Measurements from ENCODE around the gene TEAD1. TPM values are rescaled to one million over a fixed set of nuclear protein-coding genes. Genes with fewer than 3 reads are reported as not detected.

The TEAD1 gene
- total RNA-seq, 2 experiments from 2014 or later, result 0.59 to 0.65 TPM

DNA sequence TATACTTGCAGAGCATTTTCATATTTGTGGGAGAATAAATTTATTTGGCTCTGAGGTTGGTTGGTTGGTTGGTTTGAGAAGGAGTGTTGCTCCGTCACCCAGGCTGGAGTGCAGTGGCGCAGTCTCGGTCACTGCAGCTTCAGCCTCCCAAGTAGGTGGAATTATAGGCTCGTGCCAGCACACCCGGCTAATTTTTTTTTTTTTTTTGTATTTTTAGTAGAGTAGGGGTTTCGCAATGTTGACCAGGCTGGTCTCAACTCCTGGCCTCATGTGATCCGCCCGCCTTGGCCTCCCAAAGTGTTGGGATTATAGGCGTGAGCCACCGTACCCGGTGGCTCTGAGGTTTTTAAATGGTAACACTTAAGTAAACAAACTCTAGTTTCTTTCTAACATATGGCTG is 161.1 kb downstream of the TEAD1 start:
- POLR2A ChIA-PET, result no interaction called here
- intact Hi-C loops (cut with DNase I, micrococcal nuclease), result no loop called here

DNA sequence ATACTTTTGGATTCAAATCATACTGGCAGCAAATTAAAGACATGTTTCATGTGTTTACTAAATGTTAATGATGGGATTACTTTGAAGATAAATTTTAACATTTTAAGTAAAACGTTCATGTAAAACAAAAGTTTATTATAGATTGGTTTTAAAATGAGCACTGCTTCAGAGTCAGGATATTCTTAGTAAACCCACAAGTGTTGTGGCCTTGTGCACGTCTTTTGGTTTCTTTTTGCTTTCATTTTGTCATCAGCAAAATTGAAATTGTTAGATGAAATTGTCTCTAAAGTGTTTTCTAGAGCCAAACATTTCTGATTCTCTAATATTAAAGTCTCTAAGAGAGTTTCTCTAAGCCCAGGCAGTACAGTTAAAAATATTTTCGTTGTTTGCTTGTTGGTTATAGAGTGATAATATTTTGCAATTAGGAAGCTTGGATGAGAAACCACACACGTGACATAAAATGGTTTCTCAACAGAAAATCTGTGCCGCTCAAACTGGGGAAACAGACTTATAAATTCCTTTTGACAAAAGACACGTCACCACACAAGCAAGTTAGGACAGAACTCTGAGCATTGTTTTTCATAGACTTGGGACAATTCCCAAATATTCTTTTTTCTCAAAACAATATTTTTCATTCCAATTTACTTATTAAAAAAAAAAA is 164.4 kb downstream of the TEAD1 start:
- intact Hi-C loops (cut with DNase I, micrococcal nuclease), result no loop called here
- Mint-ChIP-seq H3K4me3 (no peak overlapping the region), H3K27ac (no peak overlapping the region), H3K36me3 (ENCODE audit: low read depth) (no peaks in the 10 kb centered on the region), H3K4me1 (peaks cover 7% of the 10 kb centered on the region), H3K9me3 (ENCODE audit: low read depth) (no peaks in the 10 kb centered on the region), H3K27me3 (peaks cover 24% of the 10 kb centered on the region)
- ChIA-PET POLR2A (no interaction called here), CTCF (no interaction called here)
- no peak for DNase-seq
- ATAC-seq, result no peak

More for the DNA sequence above, 161.1 kb downstream of the TEAD1 start:
- Mint-ChIP-seq H3K9me3 (ENCODE audit: low read depth) (no peaks in the 10 kb centered on the region), H3K4me1 (no peaks in the 10 kb centered on the region), H3K27me3 (peaks cover 37% of the 10 kb centered on the region), H3K36me3 (ENCODE audit: low read depth) (no peaks in the 10 kb centered on the region), H3K4me3 (no peak overlapping the region), H3K27ac (no peak overlapping the region)
- DNase-seq, result no peak
- CTCF ChIA-PET, result no interaction called here
- no peak for ATAC-seq

DNA sequence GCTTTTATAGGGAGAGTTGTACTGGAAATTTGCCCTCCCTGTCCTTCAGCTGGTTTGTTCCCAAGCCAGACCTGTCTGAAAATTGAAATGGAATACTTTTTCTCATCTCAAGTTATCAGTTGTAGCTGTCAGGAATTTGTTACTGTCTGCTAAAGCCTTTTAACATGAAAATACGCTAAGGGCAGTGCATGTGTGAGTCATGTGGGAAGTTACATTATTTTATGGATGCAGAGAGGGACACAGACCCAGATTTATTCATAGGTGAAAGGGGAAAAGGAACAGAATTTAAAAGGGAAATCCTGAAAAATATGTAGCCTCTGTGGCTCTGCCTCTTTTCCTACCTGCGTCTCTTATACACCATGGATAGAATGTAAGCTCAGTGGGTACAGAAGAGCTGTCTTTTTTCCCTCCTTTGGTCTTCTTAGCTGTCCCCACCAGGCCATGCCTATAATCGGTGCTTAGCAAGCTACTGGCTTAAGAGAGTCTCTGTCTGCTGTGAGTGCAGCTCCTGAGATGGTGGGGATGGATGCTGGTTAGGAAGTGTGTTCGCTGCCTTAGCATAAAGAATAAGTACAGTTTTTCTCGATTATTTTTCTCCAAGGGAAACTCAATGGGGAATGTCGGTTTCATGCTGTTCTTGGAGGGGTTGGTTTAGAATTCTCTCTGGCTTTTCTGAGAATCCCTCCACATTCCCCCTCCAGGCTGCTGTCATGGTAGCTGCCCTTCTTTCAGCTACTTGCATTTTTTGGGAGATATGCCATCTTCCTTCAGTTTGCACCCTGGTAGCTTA is 166.8 kb downstream of the TEAD1 start:
- Mint-ChIP-seq H3K27me3 (peaks cover 12% of the 10 kb centered on the region), H3K27ac (no peak overlapping the region), H3K4me3 (no peak overlapping the region), H3K36me3 (ENCODE audit: low read depth) (no peaks in the 10 kb centered on the region), H3K9me3 (ENCODE audit: low read depth) (no peaks in the 10 kb centered on the region), H3K4me1 (peaks cover 7% of the 10 kb centered on the region)
- DNase-seq (no peak), ATAC-seq (no peak)
- intact Hi-C loops (cut with DNase I, micrococcal nuclease), result no loop called here
- POLR2A ChIA-PET, result no interaction called here
- CTCF ChIA-PET, result interaction anchor here (0.8 to 1.4 kb wide), 2 partner anchors 46 to 48 kb away, joined by 3 read pairs; no protein-coding TSS in a partner anchor

DNA sequence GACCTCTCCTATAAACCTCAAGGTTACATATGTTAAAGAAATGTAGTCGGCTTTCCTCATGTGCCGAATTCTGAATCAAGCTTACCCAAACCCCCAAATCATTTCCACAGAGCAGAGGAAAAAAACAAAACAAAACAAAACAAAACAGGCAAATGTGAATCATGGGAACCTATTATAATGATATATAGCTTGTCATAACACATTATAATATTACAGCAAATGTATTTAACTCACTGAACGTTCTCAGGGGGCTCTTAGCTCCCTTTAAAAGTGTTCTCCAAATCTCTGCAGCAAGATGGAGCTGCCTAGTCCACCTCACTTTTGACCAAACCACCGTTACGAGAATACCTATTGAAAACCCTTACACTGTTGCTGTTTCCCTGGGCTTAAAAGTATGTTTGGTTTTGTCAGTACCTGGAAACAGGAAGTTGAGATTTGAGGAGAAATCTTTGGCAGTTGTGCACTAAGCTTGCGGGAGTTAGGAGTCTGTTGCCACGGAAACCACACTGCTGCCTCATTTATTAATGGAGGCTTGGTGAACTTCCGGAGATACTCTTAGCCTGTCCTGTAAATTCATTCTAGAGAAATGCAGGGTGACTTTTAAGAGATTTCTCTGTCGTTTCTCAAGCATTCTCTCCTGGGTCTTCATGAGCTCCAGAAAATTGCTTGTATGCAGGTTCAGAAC is 167.9 kb downstream of the TEAD1 start:
- H3K27me3 Mint-ChIP-seq, result peaks cover 15% of the 10 kb centered on the region
- H3K4me1 Mint-ChIP-seq, result peaks cover 7% of the 10 kb centered on the region
- ATAC-seq (no peak), DNase-seq (no peak)
- ChIA-PET CTCF (interaction anchor here (0.8 to 1.4 kb wide), 4 partner anchors 8 to 120 kb away, joined by 3 read pairs; no protein-coding TSS in a partner anchor), POLR2A (no interaction called here)
- H3K4me3 Mint-ChIP-seq, result no peak overlapping the region
- intact Hi-C loops (cut with DNase I, micrococcal nuclease), result no loop called here
- H3K9me3 Mint-ChIP-seq (ENCODE audit: low read depth), result no peaks in the 10 kb centered on the region
- no peak overlapping the region for H3K27ac Mint-ChIP-seq
- H3K36me3 Mint-ChIP-seq (ENCODE audit: low read depth), result no peaks in the 10 kb centered on the region

DNA sequence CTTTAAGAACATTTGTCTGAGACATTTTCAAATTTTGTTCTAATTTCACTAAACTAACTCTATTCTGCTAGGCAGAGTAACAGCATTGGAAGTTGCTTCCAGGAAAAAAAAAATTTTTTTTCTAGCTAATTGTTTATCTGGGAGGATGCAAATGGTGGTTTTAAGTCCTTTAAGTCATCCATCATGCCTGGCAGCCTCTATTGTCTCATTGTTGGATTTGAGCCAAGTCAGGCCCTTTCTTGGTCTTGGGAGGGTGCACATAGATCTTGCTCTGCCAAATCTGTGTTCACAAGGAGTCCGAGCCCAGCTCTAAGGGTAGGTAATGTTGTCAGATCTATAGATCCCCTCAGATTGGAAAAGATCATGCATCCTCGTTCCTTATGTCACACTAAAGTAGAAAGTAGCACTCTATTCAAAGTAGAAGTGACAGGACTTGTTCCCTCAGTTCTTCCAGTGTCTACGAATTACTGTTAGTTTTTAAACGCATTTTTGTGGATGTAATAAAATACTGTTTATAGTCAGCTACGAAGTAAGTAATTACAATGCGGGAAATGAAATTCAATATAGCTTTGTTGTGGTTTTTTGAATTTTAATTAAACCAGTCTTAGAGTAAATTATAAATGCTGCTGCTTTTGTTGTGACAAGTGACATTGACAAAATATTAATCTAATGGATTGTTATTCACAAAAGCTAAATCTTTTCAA is 168.9 kb downstream of the TEAD1 start:
- ATAC-seq, result no peak

DNA sequence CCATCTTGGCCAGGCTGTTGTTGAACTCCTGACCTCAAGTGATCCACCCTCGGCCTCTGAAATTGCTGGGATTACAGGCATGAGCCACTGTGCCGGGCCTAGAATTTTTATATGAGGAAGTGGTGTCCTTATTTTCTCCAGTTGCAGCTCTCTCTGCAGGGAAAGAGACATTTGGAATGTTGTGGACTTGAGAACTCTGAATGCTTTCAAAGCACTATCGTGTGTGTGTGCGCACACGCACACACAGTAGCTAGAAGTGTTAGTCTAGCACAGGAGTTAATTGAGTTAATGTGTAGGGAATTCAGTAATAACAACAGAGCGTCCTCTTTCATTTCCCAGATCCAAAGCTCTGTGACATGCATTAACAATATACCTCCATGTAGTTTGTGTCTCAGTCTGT is 170.9 kb downstream of the TEAD1 start:
- Mint-ChIP-seq H3K27ac (no peak overlapping the region), H3K27me3 (peaks cover 15% of the 10 kb centered on the region), H3K4me3 (no peak overlapping the region), H3K9me3 (ENCODE audit: low read depth) (no peaks in the 10 kb centered on the region), H3K4me1 (peaks cover 7% of the 10 kb centered on the region), H3K36me3 (ENCODE audit: low read depth) (no peaks in the 10 kb centered on the region)
- intact Hi-C loops (cut with DNase I, micrococcal nuclease), result no loop called here
- ChIA-PET POLR2A (no interaction called here), CTCF (interaction anchor here (1.0 kb wide), 1 partner anchor 45 kb away, joined by 3 read pairs; no protein-coding TSS in a partner anchor)
- ATAC-seq (no peak), DNase-seq (no peak)

More for the DNA sequence above, 168.9 kb downstream of the TEAD1 start:
- H3K27me3 Mint-ChIP-seq, result peaks cover 17% of the 10 kb centered on the region
- ChIA-PET CTCF (no interaction called here), POLR2A (no interaction called here)
- H3K36me3 Mint-ChIP-seq (ENCODE audit: low read depth), result no peaks in the 10 kb centered on the region
- H3K4me3 Mint-ChIP-seq, result no peak overlapping the region
- intact Hi-C loops (cut with DNase I, micrococcal nuclease), result no loop called here
- no peak for DNase-seq
- H3K27ac Mint-ChIP-seq, result no peak overlapping the region
- no peaks in the 10 kb centered on the region for H3K9me3 Mint-ChIP-seq (ENCODE audit: low read depth)
- H3K4me1 Mint-ChIP-seq, result peaks cover 7% of the 10 kb centered on the region

DNA sequence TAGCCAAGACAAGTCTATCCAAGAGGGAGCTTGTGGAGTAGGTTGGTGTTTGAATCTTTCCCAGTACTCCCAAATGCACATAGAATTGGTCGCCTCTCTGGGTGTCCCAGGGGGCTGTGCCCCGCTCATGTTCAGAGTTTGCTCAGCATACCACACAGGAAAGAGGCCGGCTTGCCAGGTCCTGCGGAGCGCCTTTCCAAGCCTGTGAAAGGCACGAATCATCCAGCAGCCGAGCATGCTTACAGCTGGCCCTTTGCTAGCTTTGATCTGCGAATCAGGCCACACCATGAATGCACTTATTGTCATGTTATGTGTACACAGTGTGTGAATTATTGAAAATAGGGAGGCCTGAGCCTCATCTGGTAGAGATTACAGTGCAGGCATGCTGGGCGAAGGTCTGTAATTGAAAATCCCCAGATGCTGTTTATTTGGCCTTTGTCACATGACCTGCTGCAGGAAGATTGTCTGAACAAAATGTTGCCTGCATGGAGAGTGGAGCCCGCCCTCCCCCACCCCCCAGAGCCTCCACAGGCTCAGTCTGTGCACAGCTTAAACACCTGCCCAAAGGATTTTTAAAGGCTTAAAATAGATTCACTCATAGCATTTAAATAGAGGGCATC is 171.6 kb downstream of the TEAD1 start:
- Mint-ChIP-seq H3K27ac (no peak overlapping the region), H3K27me3 (peaks cover 15% of the 10 kb centered on the region), H3K4me3 (no peak overlapping the region), H3K4me1 (peaks cover 7% of the 10 kb centered on the region), H3K9me3 (ENCODE audit: low read depth) (no peaks in the 10 kb centered on the region), H3K36me3 (ENCODE audit: low read depth) (no peaks in the 10 kb centered on the region)
- intact Hi-C loops (cut with DNase I, micrococcal nuclease), result no loop called here
- ChIA-PET CTCF (interaction anchor here (1.0 kb wide), 1 partner anchor 44 kb away, joined by 3 read pairs; no protein-coding TSS in a partner anchor), POLR2A (no interaction called here)
- no peak for ATAC-seq
- DNase-seq, result no peak

DNA sequence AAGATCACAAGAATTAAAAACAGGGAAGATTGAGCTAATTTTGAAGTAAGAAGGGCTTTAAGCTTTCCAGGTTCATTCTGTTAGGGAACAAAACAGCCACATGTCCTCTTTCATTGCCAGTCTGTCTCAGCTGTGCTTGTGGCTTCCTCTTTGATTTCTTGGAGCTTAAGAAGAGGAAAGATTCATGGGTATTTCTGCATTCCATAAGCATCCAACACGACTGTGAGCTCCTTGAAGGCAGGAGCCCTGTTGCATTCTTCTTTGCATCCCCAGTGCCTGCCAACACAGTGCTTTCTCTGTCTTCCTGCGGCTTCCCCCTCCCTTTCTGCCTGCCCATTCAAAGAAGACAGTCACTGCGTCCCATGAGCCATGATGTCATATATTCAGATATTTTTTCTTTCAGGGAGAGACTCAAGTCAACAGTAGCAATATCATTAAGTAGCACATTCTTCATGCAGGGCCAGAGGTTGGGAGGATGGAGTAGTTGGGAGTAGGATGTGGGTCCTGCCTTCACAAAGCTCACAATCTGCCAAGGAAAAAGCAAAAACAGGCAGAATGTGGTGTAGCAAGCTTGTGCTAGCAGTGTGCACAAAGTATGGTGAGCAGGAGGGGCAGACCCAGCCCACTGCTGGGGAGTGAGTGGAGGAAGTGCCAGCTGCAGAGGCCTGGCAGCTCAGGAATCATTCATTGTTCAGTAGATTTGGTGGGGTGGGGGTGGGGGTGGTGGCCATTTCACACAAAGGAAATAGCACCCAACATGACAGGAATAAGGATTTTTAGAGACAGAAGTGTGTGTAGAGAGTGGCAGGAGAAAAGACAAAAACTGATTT is 172.8 kb downstream of the TEAD1 start:
- no peak for ATAC-seq
- no peaks in the 10 kb centered on the region for H3K36me3 Mint-ChIP-seq (ENCODE audit: low read depth)
- no peak overlapping the region for H3K27ac Mint-ChIP-seq
- intact Hi-C loops (cut with DNase I, micrococcal nuclease), result no loop called here
- peaks cover 20% of the 10 kb centered on the region for H3K27me3 Mint-ChIP-seq
- H3K9me3 Mint-ChIP-seq (ENCODE audit: low read depth), result no peaks in the 10 kb centered on the region
- CTCF ChIA-PET, result interaction anchor here (0.6 kb wide), 1 partner anchor 584 kb away, joined by 3 read pairs; no protein-coding TSS in a partner anchor
- H3K4me1 Mint-ChIP-seq, result peaks cover 9% of the 10 kb centered on the region
- H3K4me3 Mint-ChIP-seq, result no peak overlapping the region
- POLR2A ChIA-PET, result no interaction called here
- no peak for DNase-seq

DNA sequence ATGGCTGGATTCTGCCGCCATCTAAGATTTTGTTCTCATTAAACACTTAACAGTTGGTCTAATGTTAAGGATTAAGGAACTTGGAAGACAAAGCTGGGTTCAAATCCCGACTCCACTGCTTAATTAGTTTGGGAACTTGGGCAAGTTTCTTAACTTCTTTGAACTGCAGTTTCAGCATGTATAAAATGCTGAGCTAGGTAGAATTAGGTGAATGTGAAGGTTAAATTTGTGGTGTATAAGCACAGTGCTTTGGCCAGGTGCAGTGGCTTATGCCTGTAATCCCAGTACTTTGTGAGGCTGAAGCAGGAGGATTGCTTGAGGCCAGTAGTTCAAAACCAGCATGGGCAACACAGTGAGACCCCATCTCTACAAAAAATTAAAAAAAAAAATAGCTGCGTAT is 174.2 kb downstream of the TEAD1 start:
- Mint-ChIP-seq H3K27ac (no peak overlapping the region), H3K36me3 (ENCODE audit: low read depth) (no peaks in the 10 kb centered on the region), H3K9me3 (ENCODE audit: low read depth) (no peaks in the 10 kb centered on the region), H3K27me3 (peaks cover 18% of the 10 kb centered on the region), H3K4me1 (peaks cover 4% of the 10 kb centered on the region), H3K4me3 (no peak overlapping the region)
- ATAC-seq, result no peak
- POLR2A ChIA-PET, result no interaction called here
- CTCF ChIA-PET, result interaction anchor here (0.6 kb wide), 1 partner anchor 1915 kb away, joined by 4 read pairs; no protein-coding TSS in a partner anchor
- no peak for DNase-seq
- intact Hi-C loops (cut with DNase I, micrococcal nuclease), result no loop called here

DNA sequence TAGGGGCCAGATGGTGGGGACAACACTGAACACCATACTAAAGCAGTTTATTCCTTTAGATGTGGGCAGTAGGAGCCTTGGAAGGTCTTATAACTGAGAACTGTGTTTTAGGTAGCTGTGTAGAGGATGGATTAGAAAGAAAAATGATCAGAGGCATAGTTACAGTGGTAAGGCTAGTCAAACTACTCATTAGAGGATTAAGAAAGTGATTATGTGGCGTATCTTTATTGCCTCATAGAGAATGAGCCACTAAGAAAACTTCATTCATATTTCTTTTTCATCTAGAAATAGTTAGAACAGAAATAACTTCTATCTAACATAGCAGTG is 179.1 kb downstream of the TEAD1 start:
- Mint-ChIP-seq H3K27ac (no peak overlapping the region), H3K27me3 (peaks cover 16% of the 10 kb centered on the region), H3K4me3 (no peak overlapping the region), H3K9me3 (ENCODE audit: low read depth) (no peaks in the 10 kb centered on the region), H3K36me3 (ENCODE audit: low read depth) (no peaks in the 10 kb centered on the region), H3K4me1 (peaks cover 4% of the 10 kb centered on the region)
- CTCF ChIA-PET, result no interaction called here
- DNase-seq, result no peak
- ATAC-seq, result no peak
- intact Hi-C loops (cut with DNase I, micrococcal nuclease), result no loop called here
- POLR2A ChIA-PET, result no interaction called here

Data from activated CD4-positive, alpha-beta T cell treated with anti-CD3 and anti-CD28 coated beads for 36 hours (primary cell).